PC-9 (cell line): Measurements from ENCODE around the gene GAB4. TPM values are rescaled to one million over a fixed set of nuclear protein-coding genes. Genes with fewer than 3 reads are reported as not detected.
"Not testable (repeated sequence)": the region's sequence is repeated elsewhere in the genome, so short reads cannot be mapped to it uniquely, and the experiment has no call there.

ENCODE experiments used
- BruUV-seq: library from RNA; stranded (reverse); fragments of 400-500 nt; replicated peaks from 2 replicates; lab custom pipeline; 2021; lab: Mats Ljungman, UMichigan
- CTCF ChIA-PET: fragments of 300-600 bp; sonication (Branson Sonifier 250); formaldehyde crosslinking; loops from one replicate; lab custom pipeline; 2022; ENCODE audit warnings: antibody characterized with exemption; lab: Charles Lee
- POLR2A ChIA-PET: fragments of 300-600 bp; sonication (Branson Sonifier 250); formaldehyde crosslinking; loops from one replicate; lab custom pipeline; 2022; ENCODE audit warnings: antibody characterized with exemption; ENCODE audit not compliant: unreplicated experiment; lab: Charles Lee
- DNase-seq, 2 experiments: peaks; one replicate each; pipeline versions ENCODE4 v3.0.0 to v3.0.0-alpha.2; 2015 to 2022; ENCODE audit warnings: mixed read lengths in 1 of 2
- H2AFZ ChIP-seq: fragments of 200-600 bp; sonication (generic); 2 replicates; pipeline ENCODE4 v1.8.1; 2017; ENCODE audit warnings: antibody characterized with exemption
- H3F3A ChIP-seq: fragments of 200-600 bp; sonication (generic); 2 replicates; pipeline ENCODE4 v1.8.1; 2017; ENCODE audit warnings: antibody characterized with exemption, mild to moderate bottlenecking, low read depth; ENCODE audit not compliant: insufficient read depth
- H3K27ac ChIP-seq: fragments of 200-600 bp; sonication (generic); 2 replicates; pipeline ENCODE4 v1.6.1; 2016; ENCODE audit warnings: mixed run types
- H3K27me3 ChIP-seq: fragments of 200-600 bp; sonication (generic); 2 replicates; pipeline ENCODE4 v1.6.1; 2016; ENCODE audit warnings: low read depth, mixed run types; ENCODE audit not compliant: insufficient read depth
- H3K36me3 ChIP-seq: fragments of 200-600 bp; sonication (generic); 2 replicates; pipeline ENCODE4 v1.6.1; 2016; ENCODE audit warnings: low read depth, mixed run types
- H3K4me1 ChIP-seq: fragments of 200-600 bp; sonication (generic); replicated peaks from 2 replicates; pipeline ENCODE4 v1.6.1; 2016; ENCODE audit warnings: mixed run types; ENCODE audit not compliant: insufficient read depth
- H3K4me2 ChIP-seq: fragments of 200-600 bp; sonication (generic); 2 replicates; pipeline ENCODE4 v1.6.1; 2017; ENCODE audit warnings: mixed run types
- H3K4me3 ChIP-seq: fragments of 200-600 bp; sonication (generic); 2 replicates; pipeline ENCODE4 v1.6.1; 2016; ENCODE audit warnings: mixed run types
- H3K79me2 ChIP-seq: fragments of 200-600 bp; sonication (generic); 2 replicates; pipeline ENCODE4 v1.6.1; 2017; ENCODE audit warnings: low read depth, mixed run types
- H3K9me2 ChIP-seq: fragments of 200-600 bp; sonication (generic); 2 replicates; pipeline ENCODE4 v1.8.1; 2017; ENCODE audit warnings: mild to moderate bottlenecking; ENCODE audit not compliant: insufficient read depth
- H3K9me3 ChIP-seq: fragments of 200-600 bp; sonication (generic); 2 replicates; pipeline ENCODE4 v1.8.1; 2016; ENCODE audit warnings: low read depth; ENCODE audit not compliant: insufficient read depth
- H4K20me1 ChIP-seq: fragments of 200-600 bp; sonication (generic); 2 replicates; pipeline ENCODE4 v1.8.1; 2017; ENCODE audit not compliant: insufficient read depth
- CTCF ChIP-seq: fragments of 200-600 bp; sonication (generic); conservative IDR thresholded peaks from 2 replicates; pipeline ENCODE4 v1.6.1; 2017; ENCODE audit warnings: mixed run types, antibody characterized with exemption, mild to moderate bottlenecking, moderate library complexity
- EZH2 ChIP-seq: fragments of 200-600 bp; sonication (generic); IDR thresholded peaks from 2 replicates; pipeline ENCODE4 v1.8.0; 2017; ENCODE audit warnings: antibody characterized with exemption, low read depth
- intact Hi-C: fragments of 100-400 bp; cut with micrococcal nuclease; formaldehyde crosslinking; loops from one replicate; pipeline ENCODE4 v1.10.0; 2022; ENCODE audit not compliant: unreplicated experiment
- total RNA-seq: library from RNA; stranded (reverse); gene quantifications from 2 replicates; pipeline ENCODE4 v1.2.3, GENCODE V29; 2021

Gene GAB4
- total RNA-seq, 1 experiment from 2014 or later: not detected

- H3K9me2 ChIP-seq: no peaks in the 10 kb centered on the region
- H3K27me3 ChIP-seq: no peaks in the 10 kb centered on the region
- BruUV-seq: no TSS peak
- H3F3A ChIP-seq: no peaks in the 10 kb centered on the region
- no peak overlapping the region for H3K4me2 ChIP-seq
- H3K79me2 ChIP-seq: no peaks in the 10 kb centered on the region
- ChIA-PET CTCF (no interaction called here), POLR2A (no interaction called here)
- TF ChIP-seq CTCF: no peak
- no peak for TF ChIP-seq EZH2
- H3K9me3 ChIP-seq: no peaks in the 10 kb centered on the region
- H3K4me1 ChIP-seq: no peaks in the 10 kb centered on the region
- H2AFZ ChIP-seq: no peak overlapping the region
- no peak for DNase-seq
- no peaks in the 10 kb centered on the region for H3K36me3 ChIP-seq
- no peak overlapping the region for H3K4me3 ChIP-seq
- H3K27ac ChIP-seq: no peak overlapping the region
- intact Hi-C loops: no loop called here
- no peaks in the 10 kb centered on the region for H4K20me1 ChIP-seq
Measured at GRCh38 chr22:17047656-17048055, 39.6 kb upstream of the GAB4 start.

DNA sequence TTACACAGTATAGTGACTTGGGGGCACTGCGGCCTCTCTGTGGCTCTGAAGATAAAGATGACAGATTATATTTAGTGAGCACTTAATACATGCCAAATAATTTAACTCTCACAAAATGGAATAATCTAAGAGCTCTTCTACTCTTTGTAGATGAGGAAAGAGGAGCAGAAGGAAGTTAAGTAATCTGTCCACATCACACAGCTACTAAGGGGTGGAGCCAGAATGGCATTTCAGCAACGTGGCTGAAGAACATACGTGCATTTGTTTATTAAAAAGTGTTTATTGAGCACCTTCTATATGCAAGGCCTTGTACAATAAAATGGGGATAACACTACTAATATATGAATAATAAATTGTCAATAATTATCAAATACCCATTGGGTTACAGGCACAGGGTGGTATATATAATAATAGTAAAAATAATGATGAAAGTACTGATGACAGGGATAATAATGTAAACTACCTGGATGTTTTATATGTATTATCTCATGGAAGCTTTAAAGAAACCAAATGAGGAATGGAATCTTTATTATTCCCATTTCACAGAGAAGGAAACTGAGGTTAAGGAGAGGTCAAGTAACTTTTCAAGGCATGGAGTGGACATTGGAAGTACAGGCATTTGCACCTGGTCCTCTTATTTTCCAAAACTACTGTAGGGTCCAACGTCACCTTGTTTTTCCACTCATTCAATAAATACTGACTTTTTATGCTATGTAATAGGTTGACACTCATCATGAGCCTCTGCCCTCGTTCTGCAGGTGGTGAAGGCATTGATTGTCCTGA lies 38.7 kb upstream of the GAB4 start:
- Histone ChIP-seq H2AFZ (no peak overlapping the region), H3K4me1 (no peaks in the 10 kb centered on the region), H3K9me2 (no peaks in the 10 kb centered on the region), H3K79me2 (no peaks in the 10 kb centered on the region), H3K27ac (no peak overlapping the region), H3F3A (no peaks in the 10 kb centered on the region), H3K27me3 (peaks cover 6% of the 10 kb centered on the region; the same call in 1 of the 2 replicates), H4K20me1 (no peaks in the 10 kb centered on the region), H3K4me3 (no peak overlapping the region), H3K36me3 (no peaks in the 10 kb centered on the region), H3K9me3 (no peaks in the 10 kb centered on the region), H3K4me2 (no peak overlapping the region)
- DNase-seq: no peak
- ChIA-PET POLR2A (no interaction called here), CTCF (no interaction called here)
- intact Hi-C loops: no loop called here
- BruUV-seq: no TSS peak
- TF ChIP-seq CTCF (no peak), EZH2 (no peak)

DNA sequence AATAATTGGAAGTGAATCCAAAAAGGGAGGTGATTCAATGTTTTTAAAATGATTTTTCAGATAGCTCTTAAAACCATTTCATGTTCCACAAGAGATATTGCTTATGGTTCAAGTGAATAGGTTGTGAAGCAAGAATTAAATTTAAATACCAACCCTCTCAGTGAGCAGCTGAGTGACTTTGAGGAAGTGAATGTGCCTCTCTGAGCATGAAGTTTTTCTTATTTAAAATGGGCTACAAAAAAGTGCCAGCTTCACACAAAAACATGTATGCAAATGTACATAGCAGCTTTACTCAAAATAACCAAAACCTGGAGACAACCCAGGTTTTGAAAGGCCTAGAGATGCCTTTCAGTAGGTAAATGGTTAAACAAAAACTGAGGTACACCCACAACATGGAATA lies 35.5 kb upstream of the GAB4 start:
- Histone ChIP-seq H3K9me3 (no peaks in the 10 kb centered on the region), H3K36me3 (no peaks in the 10 kb centered on the region), H2AFZ (no peak overlapping the region), H3K27me3 (peaks cover 9% of the 10 kb centered on the region; the same call in 1 of the 2 replicates), H3K27ac (no peak overlapping the region), H3K79me2 (no peaks in the 10 kb centered on the region), H3K4me1 (no peaks in the 10 kb centered on the region), H4K20me1 (no peaks in the 10 kb centered on the region), H3F3A (no peaks in the 10 kb centered on the region), H3K9me2 (no peaks in the 10 kb centered on the region), H3K4me2 (no peak overlapping the region), H3K4me3 (no peak overlapping the region)
- BruUV-seq: no TSS peak
- POLR2A ChIA-PET: no interaction called here
- DNase-seq: no peak
- intact Hi-C loops: no loop called here
- CTCF ChIA-PET: no interaction called here
- TF ChIP-seq CTCF: no peak
- TF ChIP-seq EZH2: no peak

GRCh38 chr22:17036842-17037711 lies 29.1 kb upstream of the GAB4 start:
- DNase-seq, H3K4me2 ChIP-seq, H3K36me3 ChIP-seq, H3K9me2 ChIP-seq, H3K27ac ChIP-seq, H3K4me1 ChIP-seq, POLR2A ChIA-PET, CTCF ChIA-PET, H3K9me3 ChIP-seq, H4K20me1 ChIP-seq, H3K79me2 ChIP-seq, BruUV-seq, H3K27me3 ChIP-seq, H3K4me3 ChIP-seq, H3F3A ChIP-seq, intact Hi-C loops, H2AFZ ChIP-seq: not testable (repeated sequence)
